Body of pancreas (tissue), 4 donors: Measurements from ENCODE around the gene C2CD4C.

Experiments used
- CTCF ChIP-seq, 7 experiments: fragments of 450-650 bp in 4 of 7; fragments of 200-600 bp in 3 of 7; sonication (generic) in 3 of 7; IDR thresholded peaks; one replicate each; pipeline ENCODE4 v1.5.1; 2016 to 2019; ENCODE audit warnings: antibody characterized with exemption in 7 of 7
- POLR2A ChIP-seq, 3 donors: fragments of 450-650 bp; IDR thresholded peaks; one replicate each; pipeline ENCODE4 v1.6.1; 2016; ENCODE audit warnings: antibody characterized with exemption in 3 of 3, mild to moderate bottlenecking in 2 of 3

GRCh38 chr19:447816-448560, 39.0 kb upstream of the C2CD4C start:
- TF ChIP-seq CTCF (IDR thresholded peaks at IDR 0.05) (no peak), POLR2A (IDR thresholded peaks at IDR 0.05) (no peak)
